Measurements from ENCODE around the gene EPHA5.

The EPHA5 gene

GRCh38 chr4:65482410-65482809 is 187.9 kb downstream of the EPHA5 start:
- no peak for DNase-seq

GRCh38 chr4:65472531-65472930 is 197.8 kb downstream of the EPHA5 start:
- DNase-seq, result no peak

- no peak for DNase-seq
These were observed 203.1 kb downstream of the EPHA5 start for GRCh38 chr4:65467068-65467680.

GRCh38 chr4:65461781-65462180 is 208.5 kb downstream of the EPHA5 start:
- no peak for DNase-seq

- DNase-seq, result no peak
These were observed 213.3 kb downstream of the EPHA5 start for GRCh38 chr4:65457011-65457410.

- no peak for DNase-seq
These were observed 213.7 kb downstream of the EPHA5 start for GRCh38 chr4:65456579-65456978.

- no peak for DNase-seq
These were observed 216.9 kb downstream of the EPHA5 start for GRCh38 chr4:65453398-65453797.

- no peak for DNase-seq
These were observed 219.4 kb downstream of the EPHA5 start for GRCh38 chr4:65450899-65451298.

GRCh38 chr4:65437102-65437501 is 233.2 kb downstream of the EPHA5 start:
- no peak for DNase-seq

- DNase-seq, result no peak
These were observed 248.2 kb downstream of the EPHA5 start for GRCh38 chr4:65422109-65422508.

GRCh38 chr4:65420036-65420435 is 250.3 kb downstream of the EPHA5 start:
- DNase-seq, result no peak

- DNase-seq, result no peak
These were observed 253.4 kb downstream of the EPHA5 start for GRCh38 chr4:65416891-65417290.

- DNase-seq, result no peak
These were observed 262.8 kb downstream of the EPHA5 start for GRCh38 chr4:65407483-65407882.

GRCh38 chr4:65401083-65401482 is 269.2 kb downstream of the EPHA5 start:
- no peak for DNase-seq

GRCh38 chr4:65399084-65399483 is 271.2 kb downstream of the EPHA5 start:
- no peak for DNase-seq

GRCh38 chr4:65393078-65393477 is 277.2 kb downstream of the EPHA5 start:
- no peak for DNase-seq

GRCh38 chr4:65392488-65392887 is 277.8 kb downstream of the EPHA5 start:
- no peak for DNase-seq

- no peak for DNase-seq
These were observed 278.5 kb downstream of the EPHA5 start for GRCh38 chr4:65391814-65392213.

- no peak for DNase-seq
These were observed 278.9 kb downstream of the EPHA5 start for GRCh38 chr4:65391382-65391781.

GRCh38 chr4:65386927-65387326 is 283.4 kb downstream of the EPHA5 start:
- DNase-seq, result no peak

- DNase-seq, result no peak
These were observed 286.5 kb downstream of the EPHA5 start for GRCh38 chr4:65383589-65384305.

GRCh38 chr4:65381648-65382047 is 288.6 kb downstream of the EPHA5 start:
- DNase-seq, result no peak

- DNase-seq, result no peak
These were observed 299.6 kb downstream of the EPHA5 start for GRCh38 chr4:65370709-65371108.

- no peak for DNase-seq
These were observed 303.0 kb downstream of the EPHA5 start for GRCh38 chr4:65367306-65367705.

GRCh38 chr4:65358914-65359313 is 311.4 kb downstream of the EPHA5 start:
- DNase-seq, result no peak
